NCI-H1436 (cell line): ENCODE measurements around the gene CELA3B.
"Not testable (repeated sequence)": the region's sequence is repeated elsewhere in the genome, so short reads cannot be mapped to it uniquely, and the experiment has no call there.

Source experiments
- DNase-seq: peaks from one replicate; lab custom pipeline; 2025; lab: John Stamatoyannopoulos, UW

The CELA3B gene

GRCh38 chr1:22007262-22007661 is 30.4 kb downstream of the CELA3B start:
- not testable (repeated sequence) for DNase-seq

DNA sequence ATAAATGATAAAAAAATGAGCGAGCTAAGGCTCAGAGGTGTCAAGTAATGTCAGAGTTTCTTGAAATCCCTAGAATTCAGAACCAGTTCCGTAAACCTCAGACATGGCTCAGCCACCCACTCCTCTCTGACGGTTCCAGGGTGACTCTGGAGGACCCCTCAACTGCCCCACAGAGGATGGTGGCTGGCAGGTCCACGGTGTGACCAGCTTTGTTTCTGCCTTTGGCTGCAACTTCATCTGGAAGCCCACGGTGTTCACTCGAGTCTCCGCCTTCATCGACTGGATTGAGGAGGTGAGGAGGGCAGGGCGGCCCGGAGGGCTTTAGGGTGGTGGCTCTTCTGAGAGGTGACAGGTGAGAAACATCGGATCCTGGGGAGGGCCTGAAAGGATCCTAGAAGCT is 32.7 kb downstream of the CELA3B start:
- not testable (repeated sequence) for DNase-seq

DNA sequence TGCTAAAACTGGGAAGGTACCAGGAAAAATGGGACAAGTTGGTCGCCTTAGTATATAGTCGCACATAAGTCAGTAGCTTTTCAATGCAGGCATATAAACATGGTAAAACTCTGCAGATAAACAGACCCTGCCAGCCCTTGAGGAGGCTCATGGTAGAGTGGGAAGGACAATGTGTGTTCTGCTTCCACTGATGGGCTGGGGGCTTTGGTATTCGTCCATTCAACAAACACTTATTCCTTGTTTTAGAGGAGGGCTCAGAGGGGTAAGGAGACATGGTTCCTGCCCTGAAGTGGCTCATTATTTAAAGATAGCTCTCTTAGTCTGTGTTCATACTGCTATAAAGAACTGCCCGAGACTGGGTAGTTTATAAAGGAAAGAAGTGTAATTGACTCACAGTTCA is 35.9 kb downstream of the CELA3B start:
- DNase-seq, result not testable (repeated sequence)

GRCh38 chr1:22014575-22015206 is 37.9 kb downstream of the CELA3B start:
- DNase-seq, result not testable (repeated sequence)

GRCh38 chr1:22018583-22019559 is 42.0 kb downstream of the CELA3B start:
- no peak for DNase-seq

DNA sequence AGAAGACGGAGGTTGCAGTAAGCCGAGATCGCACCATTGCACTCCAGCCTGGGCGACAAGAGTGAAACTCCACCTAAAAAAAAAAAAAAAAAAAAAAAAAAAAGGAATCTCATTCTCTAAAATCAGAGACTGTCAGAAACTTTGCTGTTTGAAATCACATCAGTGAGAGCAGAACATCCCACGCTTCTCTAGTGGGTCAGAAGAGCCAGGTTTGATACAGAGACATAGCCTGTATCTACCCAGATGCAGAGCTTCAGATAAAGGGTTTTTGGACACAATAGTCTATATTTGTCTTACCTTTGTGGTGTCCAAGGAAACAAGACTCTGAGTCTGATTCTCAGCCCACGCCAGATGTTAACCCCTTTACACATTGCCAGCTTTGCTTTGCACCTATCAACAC is 44.2 kb downstream of the CELA3B start:
- no peak for DNase-seq

DNA sequence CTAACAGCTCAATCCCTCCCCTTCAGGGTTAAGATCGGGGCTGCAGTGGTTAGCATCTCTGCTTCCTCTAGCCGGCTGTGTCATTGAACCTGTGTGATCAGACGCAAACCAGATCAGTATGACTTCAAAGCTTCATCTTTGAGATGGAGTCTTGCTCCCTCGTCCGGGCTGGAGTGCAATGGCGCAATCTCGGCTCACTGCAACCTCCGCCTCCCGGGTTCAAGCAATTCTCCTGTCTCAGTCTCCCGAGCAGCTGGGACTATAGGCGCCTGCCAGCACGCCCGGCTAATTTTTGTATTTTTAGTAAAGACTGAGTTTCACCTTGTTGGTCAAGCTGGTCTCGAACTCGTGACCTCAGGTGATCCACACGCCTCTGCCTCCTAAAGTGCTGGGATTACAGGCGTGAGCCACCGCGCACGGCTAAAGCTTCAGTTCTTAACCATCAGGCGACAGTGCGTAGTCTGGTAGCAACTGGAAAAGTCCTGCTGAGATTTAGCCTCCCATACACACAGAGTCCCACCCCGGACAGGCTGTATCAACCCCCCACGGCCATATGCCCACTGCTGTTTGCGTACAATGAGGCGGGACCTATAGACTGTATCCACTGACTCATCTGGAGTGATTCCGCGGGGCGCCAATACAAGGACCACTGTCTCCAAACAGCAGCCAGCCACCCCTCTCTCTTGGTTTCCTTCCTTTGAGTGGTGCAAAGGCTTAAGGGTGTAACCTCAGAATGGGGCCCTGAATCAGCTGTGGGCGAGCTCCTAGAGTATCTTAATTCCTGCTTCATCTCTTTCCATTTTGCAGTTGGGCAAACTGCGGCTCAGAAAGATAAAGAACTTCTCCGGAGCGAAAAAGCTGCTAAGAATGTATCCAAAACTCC is 47.9 kb downstream of the CELA3B start:
- peak; percentile 62 for DNase-seq

DNA sequence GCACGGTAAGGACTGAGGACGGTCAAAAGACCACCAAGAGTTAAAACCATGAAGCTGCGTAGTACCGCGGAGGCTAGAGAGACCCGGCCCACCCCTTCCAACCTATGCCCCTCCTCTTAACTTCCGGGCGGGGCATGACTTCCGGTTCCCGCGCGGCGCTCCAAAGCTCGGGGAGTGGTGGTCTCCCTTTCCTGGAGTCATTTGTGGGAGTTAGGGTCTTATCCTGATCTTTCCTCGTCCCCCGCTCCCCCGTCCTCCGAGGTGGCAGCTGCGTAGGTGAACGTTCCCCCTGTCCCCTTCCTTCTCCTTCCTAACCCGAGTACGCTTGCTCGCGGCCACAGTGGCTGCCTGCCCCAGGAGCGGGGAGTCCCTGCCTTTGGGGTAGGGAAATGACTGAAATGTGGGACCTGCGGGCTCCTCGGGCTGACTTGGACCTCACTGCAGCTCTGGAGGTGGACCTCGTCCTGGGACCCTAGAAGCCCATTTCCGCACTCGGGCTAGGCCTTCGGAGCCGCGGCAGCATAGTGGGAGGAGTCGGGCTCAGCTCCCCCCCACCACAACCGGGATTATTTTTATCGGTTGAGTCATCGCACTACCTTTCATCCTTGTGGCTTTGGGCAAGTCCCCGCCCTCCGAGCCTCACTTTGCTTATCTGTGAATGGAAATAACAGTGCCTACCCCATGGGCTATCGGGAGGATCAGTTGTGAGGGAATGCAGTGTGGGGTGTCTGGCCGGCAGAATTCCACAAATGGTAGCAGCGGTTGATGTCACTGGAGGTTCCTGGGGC is 48.7 kb downstream of the CELA3B start:
- peak; percentile 90 for DNase-seq

DNA sequence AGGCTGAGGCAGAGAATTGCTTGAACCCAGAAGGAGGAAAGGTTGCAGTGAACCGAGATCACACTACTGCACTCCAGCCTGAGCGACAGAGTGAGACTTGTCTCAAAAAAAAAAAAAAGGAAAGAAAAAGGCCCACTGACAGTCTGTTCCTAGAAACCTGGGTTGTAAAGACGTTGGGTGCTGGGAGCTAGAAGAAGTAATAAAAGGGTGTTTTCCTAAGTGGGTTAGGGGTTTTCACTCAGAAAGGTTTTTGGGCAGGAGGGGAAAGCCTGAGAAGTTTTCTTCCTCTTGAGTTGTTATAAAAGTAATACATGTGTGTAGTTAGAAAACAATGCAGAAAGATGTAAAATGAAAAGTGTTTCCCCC is 50.1 kb downstream of the CELA3B start:
- no peak for DNase-seq

DNA sequence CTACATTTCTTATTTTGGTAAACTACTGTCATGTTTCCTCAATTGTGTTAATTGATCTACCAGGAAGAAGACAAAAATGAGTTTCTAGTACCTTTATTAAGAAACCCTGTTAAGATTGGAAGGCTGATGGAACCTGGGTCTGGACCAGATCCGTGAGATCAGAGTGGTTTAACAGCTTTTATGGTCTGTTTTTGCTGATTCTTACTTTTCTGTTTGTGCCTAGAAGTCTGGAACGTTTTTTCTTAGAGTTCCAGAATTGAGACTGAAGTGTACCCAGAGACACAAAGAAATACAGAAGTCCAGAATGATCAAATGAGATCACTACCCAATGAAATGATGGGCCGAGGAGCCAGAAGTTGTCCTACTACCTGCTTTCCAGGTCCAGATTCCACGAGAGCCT is 53.2 kb downstream of the CELA3B start:
- DNase-seq, result no peak

DNA sequence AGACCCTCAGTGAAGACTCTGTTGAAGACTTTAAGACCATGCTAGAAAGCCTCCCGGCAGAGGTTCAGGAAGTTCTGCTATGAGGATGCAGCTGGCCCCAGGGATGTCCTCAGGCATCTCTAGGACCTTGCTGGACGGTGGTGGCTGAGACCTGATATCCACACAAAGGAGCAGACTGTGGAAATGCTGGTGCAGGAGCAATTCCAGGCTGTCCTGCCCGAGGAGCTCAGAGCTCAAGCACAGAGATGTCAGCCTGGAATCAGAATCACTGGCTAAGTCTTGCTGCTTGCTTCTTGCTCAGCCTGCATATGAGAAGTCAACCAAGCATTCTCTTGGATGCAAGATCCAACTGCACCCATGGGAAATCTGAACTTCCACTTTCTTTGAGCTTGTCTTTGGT is 53.7 kb downstream of the CELA3B start:
- no peak for DNase-seq

GRCh38 chr1:22031214-22031962 is 54.6 kb downstream of the CELA3B start:
- no peak for DNase-seq

DNA sequence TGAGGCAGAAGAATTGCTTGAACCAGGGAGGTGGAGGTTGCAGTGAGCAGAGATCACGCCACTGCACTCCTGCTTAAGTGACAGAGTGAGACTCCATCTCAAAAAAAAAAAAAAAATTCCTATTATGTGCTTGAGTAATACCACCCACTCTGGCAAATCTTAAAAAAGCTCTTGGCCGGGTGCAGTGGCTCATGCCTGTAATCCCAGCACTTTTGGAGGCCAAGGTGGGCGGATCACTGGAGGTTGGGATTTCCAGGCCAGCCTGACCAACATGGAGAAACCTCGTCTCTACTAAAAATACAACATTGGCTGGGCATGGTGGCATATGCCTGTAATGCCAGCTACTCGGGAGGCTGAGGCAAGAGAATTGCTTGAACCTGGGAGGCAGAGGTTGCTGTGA is 58.0 kb downstream of the CELA3B start:
- DNase-seq, result not testable (repeated sequence)

- no peak for DNase-seq
These were observed 60.7 kb downstream of the CELA3B start for GRCh38 chr1:22037520-22037919.

DNA sequence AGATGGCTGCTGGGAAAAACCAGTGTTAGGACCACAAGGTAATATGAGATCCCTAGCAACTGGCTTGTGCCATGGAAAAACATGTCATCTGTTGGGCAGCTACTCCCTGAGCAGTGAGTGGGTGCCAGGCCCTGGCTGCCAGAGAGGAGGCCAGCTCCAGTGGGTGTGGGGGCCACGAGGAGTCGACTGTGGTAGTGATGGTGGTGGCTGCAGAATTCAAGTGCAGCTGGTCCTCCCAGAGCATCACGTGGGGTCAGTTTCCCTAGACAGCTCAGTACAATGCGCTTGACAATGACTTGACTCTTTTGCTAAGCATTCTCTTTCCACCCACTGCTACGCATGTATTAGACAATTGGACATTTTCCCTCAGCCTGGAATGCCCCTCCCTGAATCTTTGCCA is 61.2 kb downstream of the CELA3B start:
- DNase-seq, result no peak
